ENCODE data around the gene SBNO2. TPM values are rescaled to one million over a fixed set of nuclear protein-coding genes. Genes with fewer than 3 reads are reported as not detected.

The SBNO2 gene
- total RNA-seq, 3 donors from 2014 or later = 15.4 to 63.3 (median 43.9) TPM

- Histone ChIP-seq H3K4me3 (peak overlapping the region; percentile 64 to 100 (median 70)), H3K27ac (peak overlapping the region; percentile 86 to 99), H3K27me3 (no peaks in the 10 kb centered on the region), H3K4me1 (peaks cover 29 to 45% of the 10 kb centered on the region in 2 donors), H3K9me3 (no peaks in the 10 kb centered on the region), H3K36me3 (no peaks in the 10 kb centered on the region)
- intact Hi-C loops (cut with DNase I; ENCODE audit: low total_unique reads) = loop anchor here (10.0 kb wide), 1 partner anchor 51 kb away; no protein-coding TSS in a partner anchor
- TF ChIP-seq POLR2AphosphoS5 (IDR thresholded peaks at IDR 0.05) = no peak
- TF ChIP-seq POLR2A (IDR thresholded peaks at IDR 0.05) = no peak
- no peak for TF ChIP-seq CTCF (IDR thresholded peaks at IDR 0.05)
- no peak for DNase-seq (ENCODE audit: low spot score in 2 of 2)
These were observed 40.6 kb downstream of the SBNO2 start for GRCh38 chr19:1133471-1133929.

GRCh38 chr19:1132552-1133383 is 41.3 kb downstream of the SBNO2 start:
- Histone ChIP-seq H3K4me1 (peaks cover 29 to 45% of the 10 kb centered on the region in 2 donors), H3K27me3 (no peaks in the 10 kb centered on the region), H3K27ac (peak overlapping the region; percentile 86 to 99), H3K9me3 (no peaks in the 10 kb centered on the region), H3K36me3 (no peaks in the 10 kb centered on the region), H3K4me3 (peak overlapping the region; percentile 64 to 100 (median 70))
- intact Hi-C loops (cut with DNase I; ENCODE audit: low total_unique reads) = loop anchor here (10.0 kb wide), 1 partner anchor 52 kb away; no protein-coding TSS in a partner anchor
- TF ChIP-seq POLR2A (IDR thresholded peaks at IDR 0.05) (no peak), CTCF (IDR thresholded peaks at IDR 0.05) (no peak), POLR2AphosphoS5 (IDR thresholded peaks at IDR 0.05) (peak in 1 of 3 donors; percentile 28)
- no peak for DNase-seq (ENCODE audit: low spot score in 2 of 2)

GRCh38 chr19:1131718-1132551 is 42.1 kb downstream of the SBNO2 start:
- TF ChIP-seq CTCF (IDR thresholded peaks at IDR 0.05) = peak; percentile 16 to 32 (median 24)
- TF ChIP-seq POLR2AphosphoS5 (IDR thresholded peaks at IDR 0.05) = peak; percentile 47 to 97 (median 55)
- no peak for TF ChIP-seq POLR2A (IDR thresholded peaks at IDR 0.05)
- Histone ChIP-seq H3K4me3 (peak overlapping the region; percentile 64 to 100 (median 70)), H3K9me3 (no peaks in the 10 kb centered on the region), H3K27me3 (no peaks in the 10 kb centered on the region), H3K27ac (peak overlapping the region; percentile 86 to 99), H3K36me3 (no peaks in the 10 kb centered on the region), H3K4me1 (peaks cover 29 to 45% of the 10 kb centered on the region in 2 donors)
- intact Hi-C loops (cut with DNase I; ENCODE audit: low total_unique reads) = loop anchor here (10.0 kb wide), 1 partner anchor 53 kb away; no protein-coding TSS in a partner anchor
- DNase-seq (ENCODE audit: low spot score in 2 of 2) = peak; percentile 82 to 85

- TF ChIP-seq POLR2A (IDR thresholded peaks at IDR 0.05) (no peak), POLR2AphosphoS5 (IDR thresholded peaks at IDR 0.05) (no peak), CTCF (IDR thresholded peaks at IDR 0.05) (no peak)
- no peak for DNase-seq (ENCODE audit: low spot score in 2 of 2)
- Histone ChIP-seq H3K27me3 (no peaks in the 10 kb centered on the region), H3K4me3 (peak overlapping the region; percentile 64 to 100 (median 70)), H3K9me3 (no peaks in the 10 kb centered on the region), H3K4me1 (peaks cover 28 to 36% of the 10 kb centered on the region in 2 donors), H3K27ac (peak overlapping the region; percentile 86 to 99), H3K36me3 (no peaks in the 10 kb centered on the region)
- intact Hi-C loops (cut with DNase I; ENCODE audit: low total_unique reads) = loop anchor here (10.0 kb wide), 1 partner anchor 54 kb away; no protein-coding TSS in a partner anchor
These were observed 43.0 kb downstream of the SBNO2 start for GRCh38 chr19:1130771-1131717.

Measured in breast epithelium (tissue), 4 donors.